Measurements from ENCODE around the gene KCTD14.
"Not testable (repeated sequence)": the region's sequence is repeated elsewhere in the genome, so short reads cannot be mapped to it uniquely, and the experiment has no call there.

KCTD14 gene

DNA sequence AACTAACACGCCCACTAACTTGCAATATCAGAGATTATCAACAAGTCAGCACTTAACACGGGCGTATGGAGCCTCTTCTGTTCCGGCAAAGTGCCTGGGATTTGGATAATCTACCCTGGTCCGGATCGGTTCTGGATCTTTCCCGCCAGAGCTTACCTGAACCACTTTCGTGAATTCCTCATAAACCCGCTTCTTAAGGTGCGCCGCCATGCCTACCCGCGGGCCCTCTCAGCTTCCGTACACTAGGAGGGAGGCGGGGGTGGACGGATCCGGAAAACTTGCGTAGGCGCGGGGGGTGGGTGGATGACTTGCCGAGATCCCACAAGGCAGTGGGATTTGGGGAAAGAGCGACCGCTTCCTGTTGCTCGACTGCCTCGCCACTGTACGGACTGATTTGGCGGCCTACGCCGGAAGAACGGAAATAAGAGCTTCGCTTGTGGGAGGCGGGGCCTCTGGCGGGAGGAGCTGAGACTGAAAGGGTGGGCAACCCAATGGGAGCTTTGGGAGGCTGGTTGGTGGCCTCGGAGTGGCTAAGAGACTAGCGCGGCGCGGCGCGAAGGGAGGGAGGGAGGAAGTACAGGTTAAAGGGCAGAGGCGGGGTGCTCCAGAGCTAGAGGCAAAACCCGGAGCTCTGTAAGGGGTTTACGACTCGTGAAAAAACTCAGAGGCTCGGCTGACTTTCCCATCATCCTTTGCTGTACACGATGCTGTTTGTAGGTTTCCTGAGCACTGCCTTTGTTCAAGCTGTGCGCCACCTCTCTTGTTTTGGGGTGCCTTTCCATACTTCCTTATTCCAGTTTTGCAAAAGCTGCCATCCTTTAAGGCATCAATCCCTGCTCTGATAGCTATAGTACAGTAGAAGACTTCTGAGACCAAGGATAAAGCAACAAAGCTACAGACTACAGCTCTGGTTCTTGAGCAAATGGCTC, 28.4 kb downstream of the KCTD14 start, which contains the start of gene INTS4:
INTS4 (minus strand) TSS at position 235 of the 929 bp plus-strand sequence; CDS start at position 210, 25 bp downstream.
- TF ChIP-seq, protein P1, sequence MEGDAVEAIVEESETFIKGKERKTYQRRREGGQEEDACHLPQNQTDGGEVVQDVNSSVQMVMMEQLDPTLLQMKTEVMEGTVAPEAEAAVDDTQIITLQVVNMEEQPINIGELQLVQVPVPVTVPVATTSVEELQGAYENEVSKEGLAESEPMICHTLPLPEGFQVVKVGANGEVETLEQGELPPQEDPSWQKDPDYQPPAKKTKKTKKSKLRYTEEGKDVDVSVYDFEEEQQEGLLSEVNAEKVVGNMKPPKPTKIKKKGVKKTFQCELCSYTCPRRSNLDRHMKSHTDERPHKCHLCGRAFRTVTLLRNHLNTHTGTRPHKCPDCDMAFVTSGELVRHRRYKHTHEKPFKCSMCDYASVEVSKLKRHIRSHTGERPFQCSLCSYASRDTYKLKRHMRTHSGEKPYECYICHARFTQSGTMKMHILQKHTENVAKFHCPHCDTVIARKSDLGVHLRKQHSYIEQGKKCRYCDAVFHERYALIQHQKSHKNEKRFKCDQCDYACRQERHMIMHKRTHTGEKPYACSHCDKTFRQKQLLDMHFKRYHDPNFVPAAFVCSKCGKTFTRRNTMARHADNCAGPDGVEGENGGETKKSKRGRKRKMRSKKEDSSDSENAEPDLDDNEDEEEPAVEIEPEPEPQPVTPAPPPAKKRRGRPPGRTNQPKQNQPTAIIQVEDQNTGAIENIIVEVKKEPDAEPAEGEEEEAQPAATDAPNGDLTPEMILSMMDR (conservative IDR thresholded peaks at IDR 0.05; ENCODE audit: low read depth, low read length) = no peak
- Histone ChIP-seq H3K9ac (peak within 1 kb of the TSS; percentile 51; the same call in 1 of the 2 replicates), H3K4me3 (IDR thresholded peaks at IDR 0.05; ENCODE audit: insufficient read depth, low read depth, low read length) (no peak within 1 kb of the TSS), H3K27me3 (ENCODE audit: insufficient read depth, low read depth) (no peaks in the 10 kb centered on the region), H3K79me2 (ENCODE audit: insufficient read depth, low read depth) (peaks cover 17% of the 10 kb centered on the region; the same call in 1 of the 2 replicates), H2AFZ (ENCODE audit: low read depth) (peak within 1 kb of the TSS; percentile 93), H4K20me1 (ENCODE audit: insufficient read depth) (no peaks in the 10 kb centered on the region), H3K4me1 (ENCODE audit: low read depth, poor library complexity, severe bottlenecking) (peaks cover 10% of the 10 kb centered on the region), H3K4me2 (peak within 1 kb of the TSS; percentile 92), H3K36me3 (ENCODE audit: insufficient read depth) (no peaks in the 10 kb centered on the region), H3K27ac (peak within 1 kb of the TSS; percentile 55)

DNA sequence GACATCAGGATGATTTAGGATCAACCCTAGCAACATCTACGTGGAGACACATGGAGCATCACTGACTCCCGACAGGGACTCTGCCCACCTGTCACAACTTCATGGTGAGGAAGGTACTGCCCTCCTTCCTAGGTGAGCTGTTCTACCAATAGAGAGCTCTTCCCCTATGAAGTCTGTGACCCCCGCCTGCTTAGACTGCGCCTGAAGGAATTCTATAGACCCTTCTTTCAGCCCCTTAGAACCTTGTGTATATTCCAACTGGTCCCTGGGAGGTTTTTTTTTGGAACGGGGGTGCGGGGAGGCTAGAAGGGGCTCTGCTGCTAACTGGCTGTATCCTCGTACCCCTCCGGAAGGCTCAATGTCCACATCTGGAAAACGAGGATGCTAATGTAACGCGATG, 29.2 kb downstream of the KCTD14 start:
- Histone ChIP-seq H3K27me3 (ENCODE audit: insufficient read depth, low read depth) (no peaks in the 10 kb centered on the region), H2AFZ (ENCODE audit: low read depth) (peak overlapping the region; percentile 73), H3K4me1 (ENCODE audit: low read depth, poor library complexity, severe bottlenecking) (peaks cover 10% of the 10 kb centered on the region), H3K9ac (peak overlapping the region; percentile 51; the same call in 1 of the 2 replicates), H3K4me3 (IDR thresholded peaks at IDR 0.05; ENCODE audit: insufficient read depth, low read depth, low read length) (no peak overlapping the region), H3K4me2 (peak overlapping the region; percentile 92), H3K79me2 (ENCODE audit: insufficient read depth, low read depth) (peaks cover 17% of the 10 kb centered on the region; the same call in 1 of the 2 replicates), H3K27ac (no peak overlapping the region; the same call in 1 of the 2 replicates), H4K20me1 (ENCODE audit: insufficient read depth) (no peaks in the 10 kb centered on the region), H3K36me3 (ENCODE audit: insufficient read depth) (no peaks in the 10 kb centered on the region; the same call in 1 of the 2 replicates)
- TF ChIP-seq, protein P1 (conservative IDR thresholded peaks at IDR 0.05; ENCODE audit: low read depth, low read length) = no peak

DNA sequence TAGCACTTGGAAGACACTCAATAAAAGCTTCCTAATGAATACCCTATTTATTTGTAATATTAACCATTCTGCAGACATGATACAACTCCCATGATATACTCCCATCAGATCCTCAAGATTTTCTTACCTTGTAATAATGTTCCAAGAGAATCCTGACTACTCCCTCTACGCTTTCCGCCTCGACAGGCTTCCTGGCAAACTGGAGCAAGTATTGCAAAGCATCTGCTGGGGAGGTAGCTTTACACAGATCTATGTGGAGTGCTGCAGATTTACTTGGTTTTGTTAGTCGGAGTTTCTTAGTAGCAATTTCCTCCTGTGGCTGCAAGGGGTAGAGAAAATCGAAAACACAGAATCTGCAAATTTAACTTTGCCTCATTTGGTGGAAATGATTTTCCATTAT, 32.1 kb downstream of the KCTD14 start:
- no peaks in the 10 kb centered on the region for H4K20me1 ChIP-seq (ENCODE audit: insufficient read depth)
- no peaks in the 10 kb centered on the region for H3K27me3 ChIP-seq (ENCODE audit: insufficient read depth, low read depth)
- H3K36me3 ChIP-seq (ENCODE audit: insufficient read depth) = no peaks in the 10 kb centered on the region; the same call in none of the 2 replicates
- peaks cover 10% of the 10 kb centered on the region for H3K4me1 ChIP-seq (ENCODE audit: low read depth, poor library complexity, severe bottlenecking)
- H3K9ac ChIP-seq = no peak overlapping the region
- no peak overlapping the region for H3K27ac ChIP-seq
- no peak overlapping the region for H2AFZ ChIP-seq (ENCODE audit: low read depth)
- peaks cover 17% of the 10 kb centered on the region; the same call in 1 of the 2 replicates for H3K79me2 ChIP-seq (ENCODE audit: insufficient read depth, low read depth)
- TF ChIP-seq, protein P1 (conservative IDR thresholded peaks at IDR 0.05; ENCODE audit: low read depth, low read length) = no peak
- H3K4me3 ChIP-seq (IDR thresholded peaks at IDR 0.05; ENCODE audit: insufficient read depth, low read depth, low read length) = no peak overlapping the region
- H3K4me2 ChIP-seq = no peak overlapping the region

DNA sequence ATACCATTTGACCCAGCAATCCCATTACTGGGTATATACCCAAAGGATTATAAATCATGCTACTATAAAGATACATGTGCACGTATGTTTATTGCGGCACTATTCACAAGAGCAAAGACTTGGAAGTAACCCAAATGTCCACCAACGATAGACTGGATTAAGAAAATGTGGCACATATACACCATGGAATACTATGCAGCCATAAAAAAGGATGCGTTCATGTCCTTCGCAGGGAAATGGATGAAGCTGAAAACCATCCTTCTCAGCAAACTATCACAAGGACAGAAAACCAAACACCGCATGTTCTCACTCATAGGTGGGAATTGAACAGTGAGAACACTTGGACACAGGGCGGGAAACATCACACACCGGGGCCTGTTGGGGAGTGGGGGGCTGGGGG, 36.6 kb downstream of the KCTD14 start:
- H3K4me2 ChIP-seq = not testable (repeated sequence)

More for the DNA sequence above, 36.6 kb downstream of the KCTD14 start:
- H3K4me3 ChIP-seq (IDR thresholded peaks at IDR 0.05; ENCODE audit: insufficient read depth, low read depth, low read length); H3K9ac ChIP-seq; H3K79me2 ChIP-seq (ENCODE audit: insufficient read depth, low read depth); H3K36me3 ChIP-seq (ENCODE audit: insufficient read depth); H3K27me3 ChIP-seq (ENCODE audit: insufficient read depth, low read depth); H4K20me1 ChIP-seq (ENCODE audit: insufficient read depth); H3K27ac ChIP-seq; H3K4me1 ChIP-seq (ENCODE audit: low read depth, poor library complexity, severe bottlenecking); H2AFZ ChIP-seq (ENCODE audit: low read depth): not testable (repeated sequence)

Measured in KMS-11 (cell line).